A549 (cell line): ENCODE results near the gene MED19. TPM values are rescaled to one million over a fixed set of nuclear protein-coding genes. Genes with fewer than 3 reads are reported as not detected.
"Not testable (repeated sequence)": the region's sequence is repeated elsewhere in the genome, so short reads cannot be mapped to it uniquely, and the experiment has no call there.

ENCODE experiments used
- ATAC-seq, 2 experiments: fragments of 200-7000 bp in 1 of 2; fragments of >200 bp in 1 of 2; cut with Nextera tagmentation in 1 of 2; cut with Tn5 transposase in 1 of 2; 3 replicates each; pipeline versions ENCODE4 v1.8.0 to v1.9.1; 2018 to 2020; ENCODE audit warnings: mild to moderate bottlenecking in 1 of 2, moderate library complexity in 1 of 2
- CTCF ChIA-PET: fragments of 300-600 bp; sonication (Branson Sonifier 250); formaldehyde crosslinking; extraction: SDS; loops from one replicate; lab custom pipeline; 2021; ENCODE audit warnings: antibody characterized with exemption, inconsistent platforms; lab: Yijun Ruan, JAX
- POLR2A ChIA-PET: fragments of 350-600 bp; formaldehyde crosslinking; extraction: SDS; loops from one replicate; lab custom pipeline; 2021; ENCODE audit warnings: antibody characterized with exemption, inconsistent platforms; lab: Yijun Ruan, JAX
- DNase-seq, 2 experiments: peaks; one replicate each; pipeline versions ENCODE4 v3.0.0 to v3.0.0-alpha.2; 2011 to 2016; ENCODE audit warnings: low read depth in 1 of 2, low spot score in 1 of 2
- FAIRE-seq: peaks from 2 replicates; lab custom pipeline; 2011; peaks lifted over from hg19 to GRCh38; lab: Jason Lieb, UNC
- H3K27ac ChIP-seq, 2 experiments: fragments of >200 bp; sonication (Bioruptor Twin); formaldehyde crosslinking; 3 replicates each; pipeline ENCODE4 v1.5.1; 2016 to 2017
- H3K4me1 ChIP-seq: fragments of >200 bp; sonication (Bioruptor Twin); formaldehyde crosslinking; 3 replicates; pipeline ENCODE4 v1.6.1; 2016
- H3K4me2 ChIP-seq: fragments of >200 bp; sonication (Bioruptor Twin); formaldehyde crosslinking; 3 replicates; pipeline ENCODE4 v1.6.1; 2016
- H3K4me3 ChIP-seq: fragments of >200 bp; sonication (Bioruptor Twin); formaldehyde crosslinking; 3 replicates; pipeline ENCODE4 v1.5.1; 2016
- H3K9me3 ChIP-seq: fragments of >200 bp; sonication (Bioruptor Twin); formaldehyde crosslinking; 3 replicates; pipeline ENCODE4 v1.6.1; 2016
- CEBPB ChIP-seq, 2 experiments: fragments of >200 bp in 1 of 2; sonication (Bioruptor Twin) in 1 of 2; formaldehyde crosslinking in 1 of 2; IDR thresholded peaks; 2 replicates each; pipeline ENCODE4 v1.6.1; 2012 to 2016
- CHD2 ChIP-seq: fragments of 150-350 bp; IDR thresholded peaks from 2 replicates; pipeline ENCODE4 v1.6.1; 2014; ENCODE audit warnings: low read length; ENCODE audit not compliant: partially characterized antibody
- CHD4 ChIP-seq: fragments of 200-600 bp; sonication (generic); IDR thresholded peaks from 2 replicates; pipeline ENCODE4 v1.6.1; 2016; ENCODE audit warnings: antibody characterized with exemption, mild to moderate bottlenecking, borderline replicate concordance
- EHF ChIP-seq: fragments of 250-450 bp; sonication (Bioruptor Pico); IDR thresholded peaks from 2 replicates; pipeline ENCODE4 v1.5.0; 2020; ENCODE audit warnings: mild to moderate bottlenecking
- ESRRA ChIP-seq: fragments of 150-350 bp; IDR thresholded peaks from 2 replicates; pipeline ENCODE4 v1.6.1; 2014; ENCODE audit warnings: mild to moderate bottlenecking, low read length, borderline replicate concordance
- FOXS1 ChIP-seq: fragments of 250-450 bp; sonication (Bioruptor Pico); IDR thresholded peaks from 2 replicates; pipeline ENCODE4 v1.5.0; 2020; ENCODE audit warnings: mild to moderate bottlenecking, moderate library complexity
- HEYL ChIP-seq: fragments of 250-450 bp; sonication (Bioruptor Pico); IDR thresholded peaks from 2 replicates; pipeline ENCODE4 v1.8.0; 2021; ENCODE audit warnings: mild to moderate bottlenecking, moderate library complexity
- JUNB ChIP-seq: fragments of >200 bp; sonication (Bioruptor Twin); formaldehyde crosslinking; IDR thresholded peaks from 2 replicates; pipeline ENCODE4 v1.6.1; 2016
- MAZ ChIP-seq: fragments of 150-350 bp; IDR thresholded peaks from 2 replicates; pipeline ENCODE4 v1.6.1; 2014; ENCODE audit warnings: antibody characterized with exemption, low read depth, low read length, borderline replicate concordance
- MYC ChIP-seq: IDR thresholded peaks from 2 replicates; pipeline ENCODE4 v1.6.1; 2012; ENCODE audit warnings: mild to moderate bottlenecking, inconsistent platforms, low read length, improper control_type of control experiment, borderline replicate concordance
- NFE2L2 ChIP-seq: fragments of 150-350 bp; conservative IDR thresholded peaks from 2 replicates; pipeline ENCODE4 v1.6.1; 2014; ENCODE audit warnings: low read length
- NR3C1 ChIP-seq: fragments of >200 bp; sonication (Bioruptor Twin); formaldehyde crosslinking; IDR thresholded peaks from 3 replicates; pipeline ENCODE4 v1.6.1; 2017
- PHF8 ChIP-seq: fragments of 200-600 bp; sonication (generic); IDR thresholded peaks from 2 replicates; pipeline ENCODE4 v1.6.1; 2016; ENCODE audit warnings: low read depth, mild to moderate bottlenecking, antibody characterized with exemption, moderate library complexity, borderline replicate concordance
- TFCP2L1 ChIP-seq: fragments of 250-450 bp; sonication (Bioruptor Pico); IDR thresholded peaks from 2 replicates; pipeline ENCODE4 v1.5.0; 2021; ENCODE audit warnings: mild to moderate bottlenecking
- WGBS: methylation state at CpG from one replicate; pipeline ENCODE4 v1.1.6; 2017; ENCODE audit errors: missing lambda C conversion rate; 5-methylcytosine and 5-hydroxymethylcytosine counted together
- polyA plus RNA-seq, 4 experiments: library from polyadenylated mRNA; depleted of rRNA in 3 of 4; stranded (reverse); fragments of >200 nt; fragmentation: RNase III in 1 of 4; extraction: RNeasy Plus Mini Kit Qiagen cat#74134 plus additional on column Dnase treatment in 1 of 4; gene quantifications; 2 replicates in 3 of 4; 3 replicates in 1 of 4; pipeline ENCODE4 v1.2.3, GENCODE V29; 2011 to 2017
- TF ChIP-seq, protein P1 (sequence below): fragments of >200 bp; sonication (Bioruptor Twin); formaldehyde crosslinking; IDR thresholded peaks from 3 replicates; pipeline ENCODE4 v1.5.1; 2016
- TF ChIP-seq, protein P2 (sequence below): IDR thresholded peaks from 2 replicates; pipeline ENCODE4 v1.6.1; 2012

Gene MED19
- polyA plus RNA-seq, 2 of the 4 experiments (the other 2 are of a cell fraction) = 23.3 to 38.5 TPM

DNA sequence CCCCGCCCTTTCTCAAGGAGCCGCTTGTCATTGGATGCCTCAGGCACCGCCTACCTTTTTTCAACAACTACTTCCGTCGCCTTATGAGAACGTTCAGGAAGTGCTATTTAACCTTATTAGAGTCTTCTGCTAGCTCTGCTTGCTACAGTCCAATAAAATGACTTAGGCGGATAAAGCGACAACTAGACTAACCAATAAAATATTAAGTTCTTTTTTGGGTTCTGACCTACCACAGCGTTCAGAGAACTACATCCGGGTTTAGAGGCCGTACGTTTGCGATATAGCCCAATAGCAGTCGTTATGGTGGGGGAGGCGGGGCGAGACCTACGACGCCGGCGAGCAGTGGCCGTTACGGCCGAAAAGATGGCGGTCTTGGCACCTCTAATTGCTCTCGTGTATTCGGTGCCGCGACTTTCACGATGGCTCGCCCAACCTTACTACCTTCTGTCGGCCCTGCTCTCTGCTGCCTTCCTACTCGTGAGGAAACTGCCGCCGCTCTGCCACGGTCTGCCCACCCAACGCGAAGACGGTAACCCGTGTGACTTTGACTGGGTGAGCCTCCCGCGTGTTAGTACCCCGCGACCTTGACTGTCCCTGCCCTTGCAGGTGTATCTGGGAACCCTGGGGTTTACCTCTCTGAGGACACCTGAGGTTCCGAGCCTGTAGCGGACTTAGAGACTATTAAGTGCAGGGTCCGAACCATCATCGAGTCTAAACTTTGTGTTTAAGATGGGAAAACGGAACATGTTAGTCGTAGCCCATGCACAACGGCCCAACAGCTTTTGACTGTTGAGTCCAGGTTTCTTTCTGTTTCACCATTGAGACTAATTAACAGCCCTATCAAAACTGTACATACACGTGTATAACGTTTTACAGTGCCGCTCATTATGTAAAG, 488 bp upstream of the MED19 start, which contains the start of gene TMX2 (continued):
- 0 out of 2 replicates have a peak, but pooled peaks have one; percentile 27 for TF ChIP-seq TFCP2L1 (CRISPR knock-in tag)
- peak; percentile 83; the same call in 1 of the 2 replicates for TF ChIP-seq PHF8
- TF ChIP-seq, all 56 proteins: peak for 11

DNA sequence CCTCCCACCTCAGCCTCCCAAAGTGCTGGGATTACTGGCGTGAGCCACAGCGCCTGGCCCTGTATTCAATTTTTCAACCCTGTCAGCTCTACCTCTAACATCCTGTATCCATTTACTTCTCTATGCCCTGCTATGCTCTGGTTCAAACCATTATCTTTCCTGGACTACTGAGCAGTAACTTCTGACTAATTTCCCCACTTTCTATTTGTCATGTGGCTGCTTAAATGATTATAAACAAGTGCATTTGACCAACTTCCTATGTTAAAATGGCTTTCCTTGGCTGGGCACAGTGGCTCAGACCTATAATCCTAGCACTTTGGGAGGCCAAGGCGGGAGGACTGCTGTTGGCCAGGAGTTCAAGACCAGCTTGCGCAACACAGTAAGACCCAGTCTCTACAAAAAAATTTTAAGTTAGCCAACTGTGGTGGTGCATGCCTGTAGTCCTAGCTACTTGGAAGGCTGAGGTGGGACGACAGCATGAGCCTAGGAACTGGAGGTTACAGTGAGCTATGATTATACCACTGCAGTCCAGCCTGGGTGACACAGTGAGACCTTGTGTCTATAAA, 2.1 kb downstream of the MED19 start:
- no peak for DNase-seq
- TF ChIP-seq NR3C1 (no peak), CEBPB (IDR thresholded peaks at IDR 0.05) (peak; percentile 33 to 70; a peak in 3 of 4 replicates)
- Histone ChIP-seq H3K4me2 (no peak overlapping the region), H3K4me1 (peaks cover 28% of the 10 kb centered on the region), H3K9me3 (no peaks in the 10 kb centered on the region), H3K4me3 (no peak overlapping the region), H3K27ac (no peak overlapping the region)
- ChIA-PET CTCF (interaction anchor here (0.6 to 5.4 kb wide), 5 partner anchors 10 to 91 kb away, joined by 3 to 19 read pairs (median 3); no protein-coding TSS in a partner anchor), POLR2A (no interaction called here)
- WGBS = 89% methylated on average over 5 of the region's 5 CpGs
- no peak for FAIRE-seq
- no peak for ATAC-seq

DNA sequence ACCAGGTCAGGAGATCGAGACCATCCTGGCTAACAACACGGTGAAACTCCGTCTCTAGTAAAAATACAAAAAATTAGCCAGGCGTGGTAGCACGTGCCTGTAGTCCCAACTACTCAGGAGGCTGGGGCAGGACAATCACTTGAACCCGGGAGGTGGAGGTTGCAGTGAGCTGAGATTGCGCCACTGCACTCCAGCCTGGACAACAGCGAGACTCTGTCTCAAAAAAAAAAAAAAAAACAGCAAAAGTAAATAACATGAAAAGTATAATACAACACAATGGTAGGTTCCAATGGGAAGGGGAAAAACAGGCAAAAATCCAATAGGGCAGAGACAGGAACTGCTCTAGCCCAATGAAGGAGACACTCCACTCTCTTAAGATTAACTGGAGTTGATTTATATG, 6.6 kb downstream of the MED19 start:
- DNase-seq, H3K4me1 ChIP-seq, H3K4me3 ChIP-seq, H3K4me2 ChIP-seq, FAIRE-seq, ATAC-seq, H3K9me3 ChIP-seq, H3K27ac ChIP-seq: not testable (repeated sequence)
- 95% methylated on average over 8 of the region's 8 CpGs for WGBS
- ChIA-PET POLR2A (interaction anchor here (0.7 kb wide), 1 partner anchor 9 kb away, joined by 4 read pairs; no protein-coding TSS in a partner anchor), CTCF (interaction anchor here (0.5 to 1.7 kb wide), 3 partner anchors 7 to 22 kb away, joined by 3 to 8 read pairs (median 3); no protein-coding TSS in a partner anchor)

DNA sequence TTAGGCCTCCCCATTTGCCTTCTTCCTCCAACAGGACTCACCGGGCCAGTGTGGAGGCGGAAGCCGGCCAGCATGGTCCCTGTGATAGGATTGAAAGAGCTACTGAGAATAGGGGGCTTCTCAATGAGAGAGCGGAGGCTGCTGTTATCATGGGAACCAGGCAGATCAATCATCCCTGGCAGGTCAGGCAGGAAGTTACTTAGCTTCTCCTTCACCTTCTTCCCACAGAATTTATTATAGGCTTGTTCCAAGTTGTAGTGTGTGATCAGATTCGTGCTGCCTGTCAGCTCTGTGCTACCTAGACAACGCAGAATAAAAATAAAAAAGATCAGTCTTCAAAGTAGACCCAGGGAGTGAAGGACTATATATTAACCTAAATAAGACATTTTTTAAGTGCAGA, 7.1 kb downstream of the MED19 start:
- peaks cover under 1% of the 10 kb centered on the region; the same call in 1 of the 3 replicates for H3K4me1 ChIP-seq
- CTCF ChIA-PET = interaction anchor here (1.7 kb wide), 1 partner anchor 11 kb away, joined by 8 read pairs; no protein-coding TSS in a partner anchor
- H3K27ac ChIP-seq = no peak overlapping the region
- H3K9me3 ChIP-seq = no peaks in the 10 kb centered on the region
- POLR2A ChIA-PET = interaction anchor here (0.7 kb wide), 1 partner anchor 9 kb away, joined by 4 read pairs; no protein-coding TSS in a partner anchor
- no peak for ATAC-seq
- TF ChIP-seq EHF = no peak
- TF ChIP-seq ESRRA = no peak
- no peak for TF ChIP-seq FOXS1 (CRISPR knock-in tag)
- no peak for TF ChIP-seq MYC
- TF ChIP-seq NFE2L2 = no peak
- TF ChIP-seq CHD4 = no peak
- TF ChIP-seq MAZ = no peak
- TF ChIP-seq, protein P1, sequence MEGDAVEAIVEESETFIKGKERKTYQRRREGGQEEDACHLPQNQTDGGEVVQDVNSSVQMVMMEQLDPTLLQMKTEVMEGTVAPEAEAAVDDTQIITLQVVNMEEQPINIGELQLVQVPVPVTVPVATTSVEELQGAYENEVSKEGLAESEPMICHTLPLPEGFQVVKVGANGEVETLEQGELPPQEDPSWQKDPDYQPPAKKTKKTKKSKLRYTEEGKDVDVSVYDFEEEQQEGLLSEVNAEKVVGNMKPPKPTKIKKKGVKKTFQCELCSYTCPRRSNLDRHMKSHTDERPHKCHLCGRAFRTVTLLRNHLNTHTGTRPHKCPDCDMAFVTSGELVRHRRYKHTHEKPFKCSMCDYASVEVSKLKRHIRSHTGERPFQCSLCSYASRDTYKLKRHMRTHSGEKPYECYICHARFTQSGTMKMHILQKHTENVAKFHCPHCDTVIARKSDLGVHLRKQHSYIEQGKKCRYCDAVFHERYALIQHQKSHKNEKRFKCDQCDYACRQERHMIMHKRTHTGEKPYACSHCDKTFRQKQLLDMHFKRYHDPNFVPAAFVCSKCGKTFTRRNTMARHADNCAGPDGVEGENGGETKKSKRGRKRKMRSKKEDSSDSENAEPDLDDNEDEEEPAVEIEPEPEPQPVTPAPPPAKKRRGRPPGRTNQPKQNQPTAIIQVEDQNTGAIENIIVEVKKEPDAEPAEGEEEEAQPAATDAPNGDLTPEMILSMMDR = no peak
- TF ChIP-seq, protein P2, sequence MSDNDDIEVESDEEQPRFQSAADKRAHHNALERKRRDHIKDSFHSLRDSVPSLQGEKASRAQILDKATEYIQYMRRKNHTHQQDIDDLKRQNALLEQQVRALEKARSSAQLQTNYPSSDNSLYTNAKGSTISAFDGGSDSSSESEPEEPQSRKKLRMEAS = no peak
- TF ChIP-seq HEYL = no peak
- no peak for TF ChIP-seq JUNB
- TF ChIP-seq CHD2 = no peak
- TF ChIP-seq, all 56 proteins: peak for 0
- no peak overlapping the region for H3K4me3 ChIP-seq
- no peak for FAIRE-seq
- 95% methylated on average over 6 of the region's 6 CpGs for WGBS
- no peak for DNase-seq
- no peak overlapping the region for H3K4me2 ChIP-seq
